ENCODE data around the gene MTRF1. TPM values are rescaled to one million over a fixed set of nuclear protein-coding genes. Genes with fewer than 3 reads are reported as not detected.

MTRF1 gene
- total and polyA plus RNA-seq, 9 of the 15 experiments (the other 6 are each of a cell fraction or from before 2014, with no cell fraction given) = 12.5 to 33.7 (median 20.1) TPM

DNA sequence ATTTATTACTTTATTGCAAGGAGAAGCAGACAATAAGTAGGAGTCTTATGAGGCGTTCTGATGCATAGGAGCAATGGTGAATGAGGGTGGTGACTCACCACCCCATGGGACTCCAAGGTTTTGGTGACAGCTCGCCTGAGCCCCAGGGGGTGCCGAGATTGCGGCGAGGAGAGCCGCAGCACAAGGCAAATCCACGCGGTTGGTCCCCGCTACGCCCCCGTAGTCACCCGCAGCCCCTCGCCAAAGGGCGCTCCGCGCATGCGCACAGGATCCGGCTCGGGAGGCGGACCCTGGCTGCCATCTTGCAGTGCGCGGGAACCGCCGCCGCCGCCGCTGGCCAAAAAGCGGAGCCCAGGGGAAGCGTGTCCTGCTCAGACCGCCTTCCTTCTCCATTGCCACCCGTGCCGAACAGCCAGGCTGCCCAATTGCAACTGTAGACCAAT, 47.6 kb upstream of the MTRF1 start, which contains the start of gene NAA16 (continued):
- TF ChIP-seq, protein P1, sequence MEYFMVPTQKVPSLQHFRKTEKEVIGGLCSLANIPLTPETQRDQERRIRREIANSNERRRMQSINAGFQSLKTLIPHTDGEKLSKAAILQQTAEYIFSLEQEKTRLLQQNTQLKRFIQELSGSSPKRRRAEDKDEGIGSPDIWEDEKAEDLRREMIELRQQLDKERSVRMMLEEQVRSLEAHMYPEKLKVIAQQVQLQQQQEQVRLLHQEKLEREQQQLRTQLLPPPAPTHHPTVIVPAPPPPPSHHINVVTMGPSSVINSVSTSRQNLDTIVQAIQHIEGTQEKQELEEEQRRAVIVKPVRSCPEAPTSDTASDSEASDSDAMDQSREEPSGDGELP (CRISPR knock-in tag; IDR thresholded peaks at IDR 0.05; ENCODE audit: borderline replicate concordance) = no peak; the same call in 1 of the 2 replicates
- TF ChIP-seq SMARCB1 (IDR thresholded peaks at IDR 0.05; ENCODE audit: insufficient read length, low read depth) (no peak), EGR1 (conservative IDR thresholded peaks at IDR 0.05) (peak; percentile 93), ARID1B (IDR thresholded peaks at IDR 0.05) (peak; percentile 42), TCFL5 (CRISPR knock-in tag; conservative IDR thresholded peaks at IDR 0.05) (no peak), CCAR2 (IDR thresholded peaks at IDR 0.05; ENCODE audit: low read depth, low read length) (no peak), ERF (CRISPR knock-in tag; IDR thresholded peaks at IDR 0.05) (no peak), JUND (IDR thresholded peaks at IDR 0.05; ENCODE audit: borderline replicate concordance, low read depth, low read length) (peak; percentile 88), JUND (tag; IDR thresholded peaks at IDR 0.05; ENCODE audit: borderline replicate concordance, low read depth, low read length) (peak; percentile 61; the same call in 2 of the 3 replicates), CBFA2T2 (conservative IDR thresholded peaks at IDR 0.05) (no peak), ZNF23 (CRISPR knock-in tag; IDR thresholded peaks at IDR 0.05) (no peak), FOXK1 (CRISPR knock-in tag; IDR thresholded peaks at IDR 0.05; ENCODE audit: borderline replicate concordance) (no peak), ILK (tag; IDR thresholded peaks at IDR 0.05; ENCODE audit: borderline replicate concordance, low read depth) (no peak), SAFB (IDR thresholded peaks at IDR 0.05; ENCODE audit: borderline replicate concordance, low read depth, low read length) (no peak), KAT2B (IDR thresholded peaks at IDR 0.05; ENCODE audit: low read depth, low read length) (no peak), ZNF696 (CRISPR knock-in tag; conservative IDR thresholded peaks at IDR 0.05) (no peak), ESRRB (CRISPR knock-in tag; IDR thresholded peaks at IDR 0.05; ENCODE audit: borderline replicate concordance) (no peak), TEAD1 (CRISPR knock-in tag; IDR thresholded peaks at IDR 0.05) (no peak), KDM1A (IDR thresholded peaks at IDR 0.05) (peak; percentile 97), PML (IDR thresholded peaks at IDR 0.05; ENCODE audit: low read length) (0 out of 2 replicates have a peak, but pooled peaks have one; percentile 13), NR2C2 (CRISPR knock-in tag; IDR thresholded peaks at IDR 0.05) (no peak), NR2C2 (tag; IDR thresholded peaks at IDR 0.05) (no peak)
- TF ChIP-seq, protein P2, sequence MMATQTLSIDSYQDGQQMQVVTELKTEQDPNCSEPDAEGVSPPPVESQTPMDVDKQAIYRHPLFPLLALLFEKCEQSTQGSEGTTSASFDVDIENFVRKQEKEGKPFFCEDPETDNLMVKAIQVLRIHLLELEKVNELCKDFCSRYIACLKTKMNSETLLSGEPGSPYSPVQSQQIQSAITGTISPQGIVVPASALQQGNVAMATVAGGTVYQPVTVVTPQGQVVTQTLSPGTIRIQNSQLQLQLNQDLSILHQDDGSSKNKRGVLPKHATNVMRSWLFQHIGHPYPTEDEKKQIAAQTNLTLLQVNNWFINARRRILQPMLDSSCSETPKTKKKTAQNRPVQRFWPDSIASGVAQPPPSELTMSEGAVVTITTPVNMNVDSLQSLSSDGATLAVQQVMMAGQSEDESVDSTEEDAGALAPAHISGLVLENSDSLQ (IDR thresholded peaks at IDR 0.05) = no peak
- TF ChIP-seq, protein P3, sequence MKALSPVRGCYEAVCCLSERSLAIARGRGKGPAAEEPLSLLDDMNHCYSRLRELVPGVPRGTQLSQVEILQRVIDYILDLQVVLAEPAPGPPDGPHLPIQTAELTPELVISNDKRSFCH (CRISPR knock-in tag; IDR thresholded peaks at IDR 0.05) = no peak
- TF ChIP-seq, protein P3 (tag; IDR thresholded peaks at IDR 0.05) = 0 out of 2 replicates have a peak, but pooled peaks have one; percentile 31
- TF ChIP-seq, protein P4, sequence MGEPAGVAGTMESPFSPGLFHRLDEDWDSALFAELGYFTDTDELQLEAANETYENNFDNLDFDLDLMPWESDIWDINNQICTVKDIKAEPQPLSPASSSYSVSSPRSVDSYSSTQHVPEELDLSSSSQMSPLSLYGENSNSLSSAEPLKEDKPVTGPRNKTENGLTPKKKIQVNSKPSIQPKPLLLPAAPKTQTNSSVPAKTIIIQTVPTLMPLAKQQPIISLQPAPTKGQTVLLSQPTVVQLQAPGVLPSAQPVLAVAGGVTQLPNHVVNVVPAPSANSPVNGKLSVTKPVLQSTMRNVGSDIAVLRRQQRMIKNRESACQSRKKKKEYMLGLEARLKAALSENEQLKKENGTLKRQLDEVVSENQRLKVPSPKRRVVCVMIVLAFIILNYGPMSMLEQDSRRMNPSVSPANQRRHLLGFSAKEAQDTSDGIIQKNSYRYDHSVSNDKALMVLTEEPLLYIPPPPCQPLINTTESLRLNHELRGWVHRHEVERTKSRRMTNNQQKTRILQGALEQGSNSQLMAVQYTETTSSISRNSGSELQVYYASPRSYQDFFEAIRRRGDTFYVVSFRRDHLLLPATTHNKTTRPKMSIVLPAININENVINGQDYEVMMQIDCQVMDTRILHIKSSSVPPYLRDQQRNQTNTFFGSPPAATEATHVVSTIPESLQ (CRISPR knock-in tag; IDR thresholded peaks at IDR 0.05) = no peak
